Osteocyte (in vitro differentiated cells): ENCODE measurements around the gene ECEL1. TPM values are rescaled to one million over a fixed set of nuclear protein-coding genes. Genes with fewer than 3 reads are reported as not detected.

Experiments
- DNase-seq: peaks from one replicate; pipeline ENCODE4 v3.0.0; 2021; ENCODE audit warnings: mixed read lengths; ENCODE audit not compliant: unreplicated experiment; ENCODE audit errors: extremely low spot score
- H3K27ac Mint-ChIP-seq: one replicate; pipeline ENCODE4 v1.8.0; 2021; ENCODE audit warnings: mild to moderate bottlenecking, mixed read lengths; ENCODE audit not compliant: unreplicated experiment
- H3K27me3 Mint-ChIP-seq: one replicate; pipeline ENCODE4 v1.8.0; 2021; ENCODE audit warnings: mixed read lengths; ENCODE audit not compliant: unreplicated experiment
- H3K36me3 Mint-ChIP-seq: one replicate; pipeline ENCODE4 v1.8.0; 2021; ENCODE audit warnings: mixed read lengths; ENCODE audit not compliant: unreplicated experiment
- H3K4me1 Mint-ChIP-seq: one replicate; pipeline ENCODE4 v1.8.0; 2021; ENCODE audit warnings: mixed read lengths; ENCODE audit not compliant: unreplicated experiment
- H3K4me3 Mint-ChIP-seq: one replicate; pipeline ENCODE4 v1.8.0; 2021; ENCODE audit warnings: mild to moderate bottlenecking, moderate library complexity, mixed read lengths; ENCODE audit not compliant: unreplicated experiment
- H3K9me3 Mint-ChIP-seq: one replicate; pipeline ENCODE4 v1.8.0; 2021; ENCODE audit warnings: mixed read lengths; ENCODE audit not compliant: unreplicated experiment
- CTCF ChIP-seq: fragments of 200-600 bp; sonication (generic); IDR thresholded peaks from 2 replicates; pipeline ENCODE4 v1.5.0; 2021; ENCODE audit warnings: antibody characterized with exemption, mild to moderate bottlenecking, moderate library complexity
- total RNA-seq: library from RNA; stranded (reverse); gene quantifications from 2 replicates; pipeline ENCODE4 v1.2.1, GENCODE V29; 2021

The ECEL1 gene
- total RNA-seq, 1 donor from 2014 or later, result 0.13 TPM

GRCh38 chr2:232497348-232497747 lies 9.7 kb upstream of the ECEL1 start:
- H3K4me1 Mint-ChIP-seq, result no peaks in the 10 kb centered on the region
- TF ChIP-seq CTCF, result no peak
- no peak overlapping the region for H3K27ac Mint-ChIP-seq
- no peaks in the 10 kb centered on the region for H3K9me3 Mint-ChIP-seq
- H3K27me3 Mint-ChIP-seq, result peaks cover 23% of the 10 kb centered on the region
- no peak for DNase-seq
- no peak overlapping the region for H3K4me3 Mint-ChIP-seq
- no peaks in the 10 kb centered on the region for H3K36me3 Mint-ChIP-seq

GRCh38 chr2:232496501-232497270 lies 9.1 kb upstream of the ECEL1 start:
- no peak overlapping the region for H3K27ac Mint-ChIP-seq

GRCh38 chr2:232495292-232495691 lies 7.7 kb upstream of the ECEL1 start:
- Mint-ChIP-seq H3K4me1 (peaks cover under 1% of the 10 kb centered on the region), H3K27me3 (peaks cover 21% of the 10 kb centered on the region), H3K4me3 (no peak overlapping the region), H3K9me3 (no peaks in the 10 kb centered on the region), H3K27ac (no peak overlapping the region), H3K36me3 (no peaks in the 10 kb centered on the region)
- TF ChIP-seq CTCF, result no peak
- DNase-seq, result no peak

More at GRCh38 chr2:232496501-232497270, 9.1 kb upstream of the ECEL1 start:
- H3K4me1 Mint-ChIP-seq, result no peaks in the 10 kb centered on the region
- TF ChIP-seq CTCF, result no peak
- no peaks in the 10 kb centered on the region for H3K36me3 Mint-ChIP-seq
- H3K27me3 Mint-ChIP-seq, result peaks cover 22% of the 10 kb centered on the region
- no peak overlapping the region for H3K4me3 Mint-ChIP-seq
- H3K9me3 Mint-ChIP-seq, result no peaks in the 10 kb centered on the region
- DNase-seq, result no peak

- DNase-seq, result no peak
- Mint-ChIP-seq H3K4me3 (no peak overlapping the region), H3K36me3 (no peaks in the 10 kb centered on the region), H3K4me1 (peaks cover 2% of the 10 kb centered on the region), H3K9me3 (no peaks in the 10 kb centered on the region), H3K27me3 (peaks cover 18% of the 10 kb centered on the region), H3K27ac (no peak overlapping the region)
- TF ChIP-seq CTCF, result no peak
Measured at GRCh38 chr2:232494542-232494941, 6.9 kb upstream of the ECEL1 start.

- TF ChIP-seq CTCF, result no peak
- no peaks in the 10 kb centered on the region for H3K36me3 Mint-ChIP-seq
- H3K27ac Mint-ChIP-seq, result no peak overlapping the region
- H3K27me3 Mint-ChIP-seq, result peaks cover 14% of the 10 kb centered on the region
- DNase-seq, result no peak
- no peaks in the 10 kb centered on the region for H3K9me3 Mint-ChIP-seq
- peaks cover 2% of the 10 kb centered on the region for H3K4me1 Mint-ChIP-seq
- no peak overlapping the region for H3K4me3 Mint-ChIP-seq
Measured at GRCh38 chr2:232493701-232494474, 6.3 kb upstream of the ECEL1 start.
